ENCODE measurements around the gene UTRN.

GRCh38 chr6:144330017-144330987, 45.2 kb downstream of the UTRN start:
- TF ChIP-seq CTCF (conservative IDR thresholded peaks at IDR 0.05 in 1 of 2, IDR thresholded peaks at IDR 0.05 in 1 of 2; ENCODE audit: low read depth in 1 of 2, low read length in 2 of 2) (no peak), EZH2 (IDR thresholded peaks at IDR 0.05; ENCODE audit: low read length, missing control alignments) (no peak)
